GM18909 (cell line): ENCODE results near the gene SSC5D.

ENCODE experiments used
- ATAC-seq: cut with Tn5 transposase; IDR thresholded peaks from one replicate; pipeline ENCODE4 v1.9.1; 2021; ENCODE audit warnings: mild to moderate bottlenecking; ENCODE audit not compliant: unreplicated experiment, poor library complexity

The SSC5D gene

GRCh38 chr19:55468054-55468393 is 20.2 kb upstream of the SSC5D start:
- ATAC-seq, result no peak

GRCh38 chr19:55471266-55471665 is 17.0 kb upstream of the SSC5D start:
- ATAC-seq, result no peak

DNA sequence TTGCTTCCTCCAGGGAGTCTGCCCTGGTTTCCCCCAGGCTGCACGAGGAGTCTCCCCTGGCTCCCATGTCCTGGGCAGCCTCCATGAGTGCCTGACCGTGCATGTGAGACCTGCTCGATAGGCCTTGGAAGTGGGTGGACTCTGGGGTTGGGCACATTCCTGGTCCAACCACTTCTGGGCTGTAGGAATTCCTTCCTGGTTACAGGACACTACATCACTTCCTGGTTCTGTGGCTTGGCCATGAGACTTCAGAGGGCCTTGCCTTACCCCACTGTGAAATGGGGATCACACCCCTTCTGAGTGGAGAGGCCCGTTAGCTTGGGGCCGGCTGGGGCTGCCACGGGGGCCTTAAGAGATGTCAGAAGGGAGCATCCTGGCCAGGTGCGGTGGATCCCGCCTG is 15.8 kb upstream of the SSC5D start:
- no peak for ATAC-seq

GRCh38 chr19:55473225-55474012 is 14.8 kb upstream of the SSC5D start:
- ATAC-seq, result no peak

DNA sequence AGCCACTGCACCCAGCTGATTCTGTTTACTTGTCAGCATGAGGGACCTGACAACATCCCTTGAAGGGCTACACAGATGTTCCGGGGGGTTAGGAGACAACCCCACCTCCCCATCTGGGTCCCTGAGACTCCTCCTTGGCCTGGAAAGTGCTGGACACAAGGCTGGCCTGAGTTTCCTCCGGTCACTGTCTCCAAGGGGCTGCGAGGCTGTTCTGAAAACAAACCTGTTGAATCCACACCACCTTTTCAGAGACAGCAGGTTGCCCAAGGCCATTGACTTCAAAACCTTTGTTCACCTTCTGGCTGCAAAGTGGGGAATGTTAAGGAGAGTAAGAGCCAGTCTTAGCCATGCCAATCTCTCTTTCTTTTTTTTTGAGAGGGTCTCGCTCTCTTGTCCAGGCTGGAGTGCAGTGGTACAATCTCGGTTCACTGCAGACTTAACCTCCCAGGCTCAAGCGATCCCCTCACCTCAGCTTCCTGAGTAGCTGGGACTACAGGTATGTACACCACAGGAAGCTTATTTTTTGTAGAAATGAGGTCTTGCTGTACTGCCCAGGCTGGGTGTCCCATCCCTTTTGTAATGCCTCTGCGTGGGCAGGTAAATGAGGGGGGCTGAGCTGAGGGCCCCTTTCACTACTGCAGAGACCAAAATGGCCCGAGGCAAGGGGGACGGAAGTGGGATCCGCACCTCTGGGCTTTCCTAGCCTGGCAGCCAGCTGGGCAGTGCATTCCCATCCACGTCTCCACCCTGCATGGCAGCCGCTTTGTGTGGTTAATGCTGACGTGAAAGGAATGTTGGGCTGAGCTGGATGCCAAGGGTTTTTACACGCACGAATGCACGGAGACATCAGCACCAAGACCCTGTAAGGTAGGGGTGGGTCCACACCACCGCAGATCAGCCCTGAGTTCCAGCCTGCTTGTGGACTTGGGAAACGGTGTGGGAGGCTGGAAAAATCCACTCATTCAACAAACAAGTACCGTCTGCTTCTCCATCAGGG is 13.7 kb upstream of the SSC5D start:
- ATAC-seq, result no peak

- ATAC-seq, result peak; percentile 91
These were observed 12.0 kb upstream of the SSC5D start, which contains the start of gene ZNF628 for GRCh38 chr19:55476100-55476775. ZNF628 (plus strand) TSS chr19:55476617; CDS start chr19:55479911, 3,294 bp downstream.

DNA sequence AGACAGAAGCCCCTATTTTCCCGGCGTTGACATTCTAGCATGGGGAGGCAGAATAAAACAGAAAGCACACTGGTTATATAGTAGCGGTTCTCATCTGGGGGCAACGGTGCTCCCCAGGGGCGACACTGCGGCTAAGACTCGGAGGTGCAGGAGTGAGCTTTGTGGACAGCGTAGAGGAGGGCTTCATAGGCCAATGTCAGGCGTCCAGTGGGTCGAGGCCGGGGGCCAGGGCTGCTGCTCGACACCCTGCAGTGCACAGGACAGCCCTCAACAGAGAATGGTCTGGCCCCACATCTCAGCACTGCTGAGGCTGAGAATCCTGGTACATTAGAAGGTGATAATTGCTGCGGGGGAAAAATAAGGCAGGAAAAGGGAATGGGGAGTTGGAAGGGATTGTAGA is 10.3 kb upstream of the SSC5D start:
- ATAC-seq, result no peak

GRCh38 chr19:55478364-55478763 is 9.9 kb upstream of the SSC5D start:
- ATAC-seq, result no peak

- ATAC-seq, result no peak
These were observed 9.2 kb upstream of the SSC5D start for GRCh38 chr19:55479045-55479444.

DNA sequence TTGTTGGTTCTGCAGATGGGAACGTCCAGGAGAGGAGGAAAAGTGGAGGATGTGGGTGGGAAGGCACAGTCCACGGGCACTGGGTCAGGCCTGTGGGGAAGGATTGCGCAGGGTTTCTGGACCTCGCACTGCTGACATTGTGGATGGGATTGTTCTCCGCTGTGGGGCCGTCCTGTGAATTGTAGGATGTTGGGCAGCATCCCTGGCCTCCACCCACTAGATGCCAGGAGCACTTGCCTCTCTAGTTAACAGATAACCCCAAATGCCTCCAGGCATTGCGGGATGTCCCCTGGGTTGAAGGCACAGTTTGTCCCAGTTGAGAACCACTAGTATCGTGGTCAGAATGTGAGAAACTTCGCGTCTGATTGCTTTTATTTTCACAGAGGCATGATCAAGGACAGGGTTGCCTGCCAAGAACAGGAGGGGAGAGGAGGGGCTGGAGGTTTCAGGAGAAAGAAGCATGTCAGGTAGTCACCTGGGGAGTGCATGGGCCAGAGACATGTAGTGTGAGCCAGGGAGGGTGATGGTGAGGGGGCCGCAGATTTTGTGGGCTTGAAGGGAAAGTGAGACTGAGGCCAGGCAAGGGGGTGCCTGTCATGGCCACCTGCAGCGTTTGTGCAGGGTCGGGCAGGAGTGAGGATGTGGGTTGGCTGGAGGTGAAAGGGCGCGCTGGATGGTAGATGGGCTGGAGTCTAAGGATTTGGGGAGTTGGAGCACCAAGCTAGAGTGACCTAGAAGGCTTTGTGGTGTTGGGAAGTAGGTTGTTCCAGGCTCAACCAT is 8.6 kb upstream of the SSC5D start:
- ATAC-seq, result no peak

DNA sequence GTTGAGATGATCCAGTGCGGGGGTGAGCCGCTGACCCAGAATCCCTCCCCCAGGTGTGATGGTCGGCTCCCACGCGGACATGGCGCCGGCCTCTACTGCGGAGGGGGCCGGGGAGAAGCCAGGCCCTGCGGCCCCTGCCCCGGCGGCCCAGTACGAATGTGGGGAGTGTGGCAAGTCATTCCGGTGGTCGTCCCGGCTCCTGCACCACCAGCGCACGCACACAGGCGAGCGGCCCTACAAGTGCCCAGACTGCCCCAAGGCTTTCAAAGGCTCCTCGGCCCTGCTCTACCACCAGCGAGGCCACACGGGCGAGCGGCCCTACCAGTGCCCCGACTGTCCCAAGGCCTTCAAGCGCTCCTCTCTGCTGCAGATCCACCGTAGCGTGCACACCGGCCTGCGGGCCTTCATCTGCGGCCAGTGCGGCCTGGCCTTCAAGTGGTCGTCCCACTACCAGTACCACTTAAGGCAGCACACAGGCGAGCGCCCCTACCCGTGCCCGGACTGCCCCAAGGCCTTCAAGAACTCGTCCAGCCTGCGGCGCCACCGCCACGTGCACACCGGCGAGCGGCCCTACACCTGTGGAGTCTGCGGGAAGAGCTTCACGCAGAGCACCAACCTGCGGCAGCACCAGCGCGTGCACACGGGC is 7.0 kb upstream of the SSC5D start:
- no peak for ATAC-seq

DNA sequence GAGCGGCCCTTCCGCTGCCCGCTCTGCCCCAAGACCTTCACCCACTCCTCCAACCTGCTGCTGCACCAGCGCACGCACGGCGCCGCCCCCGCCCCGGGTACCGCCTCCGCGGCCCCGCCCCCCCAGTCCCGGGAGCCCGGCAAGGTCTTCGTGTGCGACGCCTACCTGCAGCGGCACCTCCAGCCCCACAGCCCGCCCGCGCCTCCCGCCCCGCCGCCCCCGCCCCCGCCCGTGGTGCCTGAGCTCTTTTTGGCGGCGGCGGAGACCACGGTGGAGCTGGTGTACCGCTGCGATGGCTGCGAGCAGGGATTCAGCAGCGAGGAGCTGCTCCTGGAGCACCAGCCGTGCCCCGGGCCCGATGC is 6.5 kb upstream of the SSC5D start:
- ATAC-seq, result no peak

DNA sequence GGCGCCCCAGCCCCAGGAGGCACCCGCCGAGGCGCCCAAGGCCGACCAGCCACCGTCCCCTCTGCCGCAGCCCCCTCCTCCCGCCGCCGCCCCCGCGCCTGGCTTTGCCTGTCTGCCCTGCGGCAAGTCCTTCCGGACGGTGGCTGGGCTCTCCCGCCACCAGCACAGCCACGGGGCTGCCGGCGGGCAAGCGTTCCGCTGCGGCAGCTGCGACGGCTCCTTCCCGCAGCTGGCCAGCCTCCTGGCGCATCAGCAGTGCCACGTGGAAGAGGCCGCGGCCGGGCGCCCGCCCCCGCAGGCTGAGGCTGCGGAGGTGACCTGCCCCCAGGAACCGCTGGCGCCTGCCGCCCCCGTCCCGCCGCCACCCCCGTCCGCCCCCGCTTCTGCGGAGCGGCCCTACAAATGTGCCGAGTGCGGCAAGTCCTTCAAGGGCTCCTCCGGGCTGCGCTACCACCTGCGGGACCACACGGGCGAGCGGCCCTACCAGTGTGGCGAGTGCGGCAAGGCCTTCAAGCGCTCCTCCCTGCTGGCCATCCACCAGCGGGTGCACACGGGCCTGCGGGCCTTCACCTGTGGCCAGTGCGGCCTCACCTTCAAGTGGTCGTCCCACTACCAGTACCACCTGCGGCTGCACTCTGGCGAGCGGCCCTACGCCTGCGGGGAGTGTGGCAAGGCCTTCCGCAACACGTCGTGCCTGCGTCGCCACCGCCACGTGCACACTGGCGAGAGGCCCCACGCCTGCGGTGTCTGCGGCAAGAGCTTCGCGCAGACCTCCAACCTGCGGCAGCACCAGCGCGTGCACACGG is 5.9 kb upstream of the SSC5D start:
- no peak for ATAC-seq

DNA sequence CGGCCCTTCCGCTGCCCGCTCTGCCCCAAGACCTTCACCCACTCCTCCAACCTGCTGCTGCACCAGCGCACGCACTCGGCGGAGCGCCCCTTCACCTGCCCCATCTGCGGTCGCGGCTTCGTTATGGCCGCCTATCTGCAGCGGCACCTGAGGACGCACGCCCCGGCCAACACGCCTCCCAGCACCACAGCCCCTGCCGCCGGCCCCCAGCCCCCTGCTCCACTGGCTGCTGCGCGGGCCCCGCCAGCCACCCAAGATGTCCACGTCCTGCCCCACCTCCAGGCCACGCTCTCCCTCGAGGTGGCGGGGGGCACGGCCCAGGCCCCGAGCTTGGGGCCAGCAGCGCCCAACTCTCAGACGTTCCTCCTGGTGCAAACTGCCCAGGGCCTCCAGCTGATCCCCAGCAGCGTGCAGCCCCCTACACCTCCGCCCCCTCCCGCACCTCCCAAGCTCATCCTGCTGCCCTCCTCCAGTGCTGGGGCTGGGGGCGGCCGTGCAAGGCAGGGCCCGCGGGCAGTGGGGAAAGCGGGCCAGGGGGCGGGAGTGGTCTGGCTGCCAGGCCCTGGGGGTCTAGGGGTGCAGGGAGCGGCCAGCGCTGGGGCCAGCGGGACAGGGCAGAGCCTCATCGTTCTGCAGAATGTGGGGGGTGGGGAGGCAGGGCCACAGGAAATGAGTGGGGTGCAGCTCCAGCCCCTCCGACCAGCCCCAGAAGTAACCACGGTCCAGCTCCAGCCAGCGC is 5.1 kb upstream of the SSC5D start:
- ATAC-seq, result no peak

DNA sequence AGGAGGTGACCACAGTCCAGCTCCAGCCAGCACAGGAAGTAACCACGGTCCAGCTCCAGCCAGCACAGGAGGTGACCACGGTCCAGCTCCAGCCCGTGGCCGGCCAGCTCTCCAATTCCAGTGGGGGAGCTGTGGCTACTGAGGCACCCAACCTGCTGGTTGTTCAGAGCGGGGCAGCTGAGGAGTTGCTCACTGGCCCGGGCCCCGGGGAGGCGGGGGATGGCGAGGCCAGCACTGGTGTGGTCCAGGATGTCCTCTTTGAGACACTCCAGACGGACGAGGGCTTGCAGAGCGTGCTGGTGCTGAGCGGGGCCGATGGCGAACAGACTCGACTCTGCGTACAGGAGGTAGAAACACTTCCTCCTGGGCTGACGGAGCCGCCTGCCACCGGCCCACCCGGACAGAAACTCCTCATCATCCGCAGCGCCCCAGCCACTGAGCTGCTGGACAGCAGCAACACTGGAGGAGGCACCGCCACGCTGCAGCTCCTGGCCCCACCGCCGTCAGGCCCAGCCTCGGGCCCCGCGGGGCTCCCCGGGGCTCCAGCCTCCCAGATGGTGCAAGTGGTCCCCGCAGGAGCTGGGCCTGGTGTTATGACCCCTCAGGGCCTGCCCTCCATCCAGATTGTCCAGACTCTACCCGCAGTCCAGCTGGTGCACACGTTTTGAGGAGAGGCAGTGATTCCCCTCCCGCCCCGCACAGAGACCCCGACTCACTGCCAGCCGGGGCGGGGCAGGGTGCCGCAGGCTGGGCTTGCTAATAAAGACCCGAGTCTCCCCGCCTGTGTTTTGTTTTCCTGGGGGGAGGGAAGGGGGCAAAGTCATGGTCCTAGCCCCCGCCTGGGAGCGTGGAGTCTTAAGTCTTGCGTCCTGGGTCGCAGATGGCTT is 4.3 kb upstream of the SSC5D start:
- no peak for ATAC-seq

- peak; percentile 61 for ATAC-seq
These were observed 3.4 kb upstream of the SSC5D start, which contains the start of gene NAT14 for GRCh38 chr19:55484593-55485438. NAT14 (plus strand) TSS chr19:55485188; CDS start chr19:55485709, 521 bp downstream.
